GM23338 (cell line): ENCODE data around the gene DDX39A.

Experiments
- CREB1 ChIP-seq: fragments of 250-450 bp; sonication (Bioruptor Pico); IDR thresholded peaks from 2 replicates; pipeline ENCODE4 v1.5.0; 2020; ENCODE audit warnings: low read depth, mild to moderate bottlenecking, moderate library complexity
- EZH2 ChIP-seq: fragments of 200-600 bp; sonication (generic); IDR thresholded peaks from one replicate; pipeline ENCODE4 v1.8.0; 2017; ENCODE audit warnings: antibody characterized with exemption, mild to moderate bottlenecking, low read depth; ENCODE audit not compliant: unreplicated experiment
- EZH2phosphoT487 ChIP-seq: fragments of 200-600 bp; sonication (generic); IDR thresholded peaks from one replicate; pipeline ENCODE4 v1.8.1; 2018; ENCODE audit warnings: antibody characterized with exemption; ENCODE audit not compliant: unreplicated experiment
- JUNB ChIP-seq: IDR thresholded peaks from one replicate; pipeline ENCODE4 v1.6.1; 2016; ENCODE audit warnings: antibody characterized with exemption; ENCODE audit not compliant: unreplicated experiment
- POLR2AphosphoS5 ChIP-seq: IDR thresholded peaks from 2 replicates; pipeline ENCODE4 v1.6.1; 2016; ENCODE audit warnings: antibody characterized with exemption, low read depth
- STAT1 ChIP-seq: IDR thresholded peaks from one replicate; pipeline ENCODE4 v1.6.1; 2016; ENCODE audit warnings: antibody characterized with exemption; ENCODE audit not compliant: unreplicated experiment
- ZNF331 ChIP-seq: fragments of 250-450 bp; sonication (Bioruptor Pico); IDR thresholded peaks from 2 replicates; pipeline ENCODE4 v1.5.0; 2020; ENCODE audit warnings: low read depth, mild to moderate bottlenecking, moderate library complexity
- TF ChIP-seq, protein P1 (sequence below), 2 experiments: fragments of 200-600 bp in 1 of 2; sonication (generic) in 1 of 2; conservative IDR thresholded peaks; 2 replicates each; pipeline versions ENCODE4 v1.5.1 to v1.6.1; 2016 to 2017; ENCODE audit warnings: antibody characterized with exemption in 2 of 2, low read depth in 2 of 2, mild to moderate bottlenecking in 2 of 2, moderate library complexity in 1 of 2
- TF ChIP-seq, protein P2 (sequence below): IDR thresholded peaks from one replicate; pipeline ENCODE4 v1.6.1; 2018; ENCODE audit warnings: antibody characterized with exemption; ENCODE audit not compliant: unreplicated experiment

DNA sequence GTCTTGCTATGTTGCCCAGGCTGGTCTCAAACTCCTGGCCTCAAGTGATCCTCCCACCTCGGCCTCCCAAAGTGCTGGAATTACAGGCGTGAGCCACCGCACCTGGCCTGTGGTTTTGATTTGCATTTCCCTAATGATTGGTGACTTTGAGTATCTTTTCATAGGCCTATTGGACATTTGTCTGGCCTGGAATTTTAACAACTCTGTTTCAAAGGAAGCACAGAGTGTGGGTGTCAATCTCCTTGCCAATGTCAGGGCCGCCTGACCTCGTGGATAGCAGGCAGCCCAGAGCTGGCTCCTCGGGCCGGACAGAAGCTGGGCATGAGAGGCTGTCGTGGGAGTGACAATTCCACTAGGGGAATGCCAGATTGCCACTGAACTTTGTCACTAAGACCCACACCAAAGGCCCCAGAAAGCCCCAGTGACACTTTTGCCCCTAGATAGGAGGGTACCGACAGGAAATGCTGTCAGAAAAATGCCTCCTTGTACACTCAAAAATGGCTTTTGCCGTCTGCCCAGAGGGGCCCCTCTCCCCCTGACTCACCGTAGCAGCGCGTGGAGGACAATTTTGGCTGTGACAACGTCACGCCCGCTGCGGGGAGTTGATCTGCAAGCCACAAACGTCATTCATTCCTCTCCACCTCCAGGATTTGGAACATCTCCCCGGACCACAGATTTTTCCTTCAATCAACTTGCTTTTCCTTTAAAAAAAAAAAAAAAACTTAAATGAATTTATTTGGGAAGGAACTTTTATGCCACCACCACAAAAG is 49.6 kb downstream of the DDX39A start:
- TF ChIP-seq, protein P1, sequence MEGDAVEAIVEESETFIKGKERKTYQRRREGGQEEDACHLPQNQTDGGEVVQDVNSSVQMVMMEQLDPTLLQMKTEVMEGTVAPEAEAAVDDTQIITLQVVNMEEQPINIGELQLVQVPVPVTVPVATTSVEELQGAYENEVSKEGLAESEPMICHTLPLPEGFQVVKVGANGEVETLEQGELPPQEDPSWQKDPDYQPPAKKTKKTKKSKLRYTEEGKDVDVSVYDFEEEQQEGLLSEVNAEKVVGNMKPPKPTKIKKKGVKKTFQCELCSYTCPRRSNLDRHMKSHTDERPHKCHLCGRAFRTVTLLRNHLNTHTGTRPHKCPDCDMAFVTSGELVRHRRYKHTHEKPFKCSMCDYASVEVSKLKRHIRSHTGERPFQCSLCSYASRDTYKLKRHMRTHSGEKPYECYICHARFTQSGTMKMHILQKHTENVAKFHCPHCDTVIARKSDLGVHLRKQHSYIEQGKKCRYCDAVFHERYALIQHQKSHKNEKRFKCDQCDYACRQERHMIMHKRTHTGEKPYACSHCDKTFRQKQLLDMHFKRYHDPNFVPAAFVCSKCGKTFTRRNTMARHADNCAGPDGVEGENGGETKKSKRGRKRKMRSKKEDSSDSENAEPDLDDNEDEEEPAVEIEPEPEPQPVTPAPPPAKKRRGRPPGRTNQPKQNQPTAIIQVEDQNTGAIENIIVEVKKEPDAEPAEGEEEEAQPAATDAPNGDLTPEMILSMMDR (conservative IDR thresholded peaks at IDR 0.05; ENCODE audit: low read depth in 2 of 2), result no peak
- TF ChIP-seq ZNF331 (no peak), EZH2 (no peak), POLR2AphosphoS5 (no peak), EZH2phosphoT487 (no peak), JUNB (no peak), CREB1 (CRISPR knock-in tag) (no peak), STAT1 (no peak)
- TF ChIP-seq, protein P2, sequence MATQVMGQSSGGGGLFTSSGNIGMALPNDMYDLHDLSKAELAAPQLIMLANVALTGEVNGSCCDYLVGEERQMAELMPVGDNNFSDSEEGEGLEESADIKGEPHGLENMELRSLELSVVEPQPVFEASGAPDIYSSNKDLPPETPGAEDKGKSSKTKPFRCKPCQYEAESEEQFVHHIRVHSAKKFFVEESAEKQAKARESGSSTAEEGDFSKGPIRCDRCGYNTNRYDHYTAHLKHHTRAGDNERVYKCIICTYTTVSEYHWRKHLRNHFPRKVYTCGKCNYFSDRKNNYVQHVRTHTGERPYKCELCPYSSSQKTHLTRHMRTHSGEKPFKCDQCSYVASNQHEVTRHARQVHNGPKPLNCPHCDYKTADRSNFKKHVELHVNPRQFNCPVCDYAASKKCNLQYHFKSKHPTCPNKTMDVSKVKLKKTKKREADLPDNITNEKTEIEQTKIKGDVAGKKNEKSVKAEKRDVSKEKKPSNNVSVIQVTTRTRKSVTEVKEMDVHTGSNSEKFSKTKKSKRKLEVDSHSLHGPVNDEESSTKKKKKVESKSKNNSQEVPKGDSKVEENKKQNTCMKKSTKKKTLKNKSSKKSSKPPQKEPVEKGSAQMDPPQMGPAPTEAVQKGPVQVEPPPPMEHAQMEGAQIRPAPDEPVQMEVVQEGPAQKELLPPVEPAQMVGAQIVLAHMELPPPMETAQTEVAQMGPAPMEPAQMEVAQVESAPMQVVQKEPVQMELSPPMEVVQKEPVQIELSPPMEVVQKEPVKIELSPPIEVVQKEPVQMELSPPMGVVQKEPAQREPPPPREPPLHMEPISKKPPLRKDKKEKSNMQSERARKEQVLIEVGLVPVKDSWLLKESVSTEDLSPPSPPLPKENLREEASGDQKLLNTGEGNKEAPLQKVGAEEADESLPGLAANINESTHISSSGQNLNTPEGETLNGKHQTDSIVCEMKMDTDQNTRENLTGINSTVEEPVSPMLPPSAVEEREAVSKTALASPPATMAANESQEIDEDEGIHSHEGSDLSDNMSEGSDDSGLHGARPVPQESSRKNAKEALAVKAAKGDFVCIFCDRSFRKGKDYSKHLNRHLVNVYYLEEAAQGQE, result no peak
